IMR-90 (cell line): ENCODE measurements around the gene IL17B. TPM values are rescaled to one million over a fixed set of nuclear protein-coding genes. Genes with fewer than 3 reads are reported as not detected.

ENCODE experiments used
- ATAC-seq: fragments of 200-7000 bp; cut with Tn5 transposase; 2 replicates; pipeline ENCODE4 v1.9.1; 2020; ENCODE audit warnings: low read depth, mild to moderate bottlenecking, moderate library complexity
- BruUV-seq: library from RNA; stranded (reverse); fragments of 400-500 nt; replicated peaks from 2 replicates; lab custom pipeline; 2021; lab: Mats Ljungman, UMichigan
- CTCF ChIA-PET: fragments of 300-600 bp; formaldehyde crosslinking; extraction: SDS; loops from one replicate; lab custom pipeline; 2021; ENCODE audit warnings: antibody characterized with exemption; lab: Yijun Ruan, JAX
- POLR2A ChIA-PET: fragments of 300-600 bp; sonication (Branson Sonifier 250); formaldehyde crosslinking; loops from one replicate; lab custom pipeline; 2022; ENCODE audit warnings: antibody characterized with exemption; ENCODE audit not compliant: unreplicated experiment; lab: Charles Lee
- DNase-seq: peaks from one replicate; pipeline ENCODE4 v3.0.0; 2013
- H2AFZ ChIP-seq: replicated peaks from 2 replicates; pipeline ENCODE3; 2013; ENCODE audit warnings: low read length, mild to moderate bottlenecking; ENCODE audit not compliant: poor library complexity
- H2AK5ac ChIP-seq: 2 replicates; pipeline ENCODE4 v1.6.1; 2013; ENCODE audit warnings: low read depth, low read length, inconsistent platforms
- H2AK9ac ChIP-seq: replicated peaks from 2 replicates; pipeline ENCODE3; 2013; ENCODE audit warnings: mild to moderate bottlenecking, low read depth, low read length, moderate library complexity; ENCODE audit not compliant: poor library complexity
- H2BK120ac ChIP-seq: 2 replicates; pipeline ENCODE4 v1.6.1; 2013; ENCODE audit warnings: low read depth, low read length, inconsistent platforms
- H2BK15ac ChIP-seq: 3 replicates; pipeline ENCODE4 v1.6.1; 2013; ENCODE audit warnings: low read depth, low read length, inconsistent platforms
- H2BK20ac ChIP-seq: 2 replicates; pipeline ENCODE4 v1.6.1; 2013; ENCODE audit warnings: low read depth, mild to moderate bottlenecking, inconsistent platforms, low read length, moderate library complexity
- H2BK5ac ChIP-seq: 2 replicates; pipeline ENCODE4 v1.6.1; 2013; ENCODE audit warnings: mild to moderate bottlenecking, low read depth, low read length, inconsistent platforms; ENCODE audit not compliant: poor library complexity, severe bottlenecking
- H3K14ac ChIP-seq: replicated peaks from 2 replicates; pipeline ENCODE4 v1.6.1; 2013; ENCODE audit warnings: low read depth, low read length, inconsistent platforms
- H3K18ac ChIP-seq: 2 replicates; pipeline ENCODE4 v1.6.1; 2013; ENCODE audit warnings: low read depth, low read length, control low read depth
- H3K23ac ChIP-seq: 2 replicates; pipeline ENCODE4 v1.6.1; 2013; ENCODE audit warnings: low read depth, low read length, inconsistent platforms
- H3K27ac ChIP-seq: 2 replicates; pipeline ENCODE4 v1.5.1; 2013; ENCODE audit warnings: mild to moderate bottlenecking, control low read depth, low read length; ENCODE audit not compliant: insufficient read depth
- H3K27me3 ChIP-seq: 2 replicates; pipeline ENCODE4 v1.6.1; 2013; ENCODE audit warnings: low read length; ENCODE audit not compliant: control insufficient read depth, insufficient read depth
- H3K36me3 ChIP-seq: 2 replicates; pipeline ENCODE4 v1.6.1; 2013; ENCODE audit warnings: low read length, mixed read lengths; ENCODE audit not compliant: control insufficient read depth, insufficient read depth
- H3K4ac ChIP-seq: 2 replicates; pipeline ENCODE4 v1.6.1; 2013; ENCODE audit warnings: low read depth, low read length, inconsistent platforms
- H3K4me1 ChIP-seq: 2 replicates; pipeline ENCODE4 v1.6.1; 2013; ENCODE audit warnings: low read length, mixed read lengths; ENCODE audit not compliant: control insufficient read depth, insufficient read depth
- H3K4me2 ChIP-seq: 2 replicates; pipeline ENCODE4 v1.6.1; 2013; ENCODE audit warnings: low read depth, mild to moderate bottlenecking, control low read depth, low read length, moderate library complexity
- H3K4me3 ChIP-seq: 2 replicates; pipeline ENCODE4 v1.5.1; 2013; ENCODE audit warnings: low read depth, mild to moderate bottlenecking, control low read depth, low read length, moderate library complexity; ENCODE audit not compliant: insufficient read depth
- H3K56ac ChIP-seq: 2 replicates; pipeline ENCODE4 v1.6.1; 2013; ENCODE audit warnings: low read length, inconsistent platforms; ENCODE audit not compliant: insufficient read depth; ENCODE audit errors: extremely low read depth
- H3K79me1 ChIP-seq, 2 experiments: 2 replicates each; pipeline ENCODE4 v1.6.1; 2013; ENCODE audit warnings: low read length in 2 of 2, inconsistent platforms in 1 of 2, low read depth in 1 of 2
- H3K9ac ChIP-seq: 2 replicates; pipeline ENCODE4 v1.6.1; 2013; ENCODE audit warnings: low read depth, low read length, control low read depth
- H3K9me1 ChIP-seq: 2 replicates; pipeline ENCODE4 v1.6.1; 2013; ENCODE audit warnings: low read length, inconsistent platforms; ENCODE audit not compliant: insufficient read depth
- H3K9me3 ChIP-seq: 2 replicates; pipeline ENCODE4 v1.6.1; 2013; ENCODE audit warnings: low read length; ENCODE audit not compliant: control insufficient read depth, insufficient read depth
- H4K20me1 ChIP-seq: 2 replicates; pipeline ENCODE4 v1.6.1; 2013; ENCODE audit warnings: low read length, inconsistent platforms; ENCODE audit not compliant: insufficient read depth
- H4K5ac ChIP-seq: 2 replicates; pipeline ENCODE4 v1.6.1; 2013; ENCODE audit warnings: mild to moderate bottlenecking, low read depth, low read length, control low read depth
- H4K8ac ChIP-seq, 2 experiments: 2 replicates each; pipeline ENCODE4 v1.6.1; 2013; ENCODE audit warnings: low read depth in 2 of 2, low read length in 2 of 2, control low read depth in 1 of 2, inconsistent platforms in 1 of 2
- H4K91ac ChIP-seq: 2 replicates; pipeline ENCODE4 v1.6.1; 2013; ENCODE audit warnings: low read depth, low read length, inconsistent platforms; ENCODE audit not compliant: insufficient read depth
- CEBPB ChIP-seq: IDR thresholded peaks from 2 replicates; pipeline ENCODE4 v1.6.1; 2012; ENCODE audit warnings: low read depth, low read length, improper control_type of control experiment
- FOS ChIP-seq: fragments of 150-350 bp; IDR thresholded peaks from 2 replicates; pipeline ENCODE4 v1.6.1; 2016; ENCODE audit warnings: low read depth, low read length
- MAFK ChIP-seq: IDR thresholded peaks from 2 replicates; pipeline ENCODE4 v1.6.1; 2012; ENCODE audit warnings: low read depth, low read length, improper control_type of control experiment
- MAZ ChIP-seq: IDR thresholded peaks from 2 replicates; pipeline ENCODE4 v1.6.1; 2012; ENCODE audit warnings: low read depth, mild to moderate bottlenecking, low read length, improper control_type of control experiment, moderate library complexity, borderline replicate concordance
- MXI1 ChIP-seq: IDR thresholded peaks from 2 replicates; pipeline ENCODE4 v1.6.1; 2012; ENCODE audit warnings: low read depth, mild to moderate bottlenecking, low read length, moderate library complexity, borderline replicate concordance
- RAD21 ChIP-seq: IDR thresholded peaks from 2 replicates; pipeline ENCODE4 v1.6.1; 2012; ENCODE audit warnings: low read length, improper control_type of control experiment
- WGBS, 2 experiments: methylation state at CpG; one replicate each; pipeline versions ENCODE4 v1.1.5 to v1.1.7; 2013; ENCODE audit warnings: missing lambda C conversion rate in 2 of 2; ENCODE audit not compliant: insufficient read length in 1 of 2; ENCODE audit errors: extremely low coverage in 2 of 2; 5-methylcytosine and 5-hydroxymethylcytosine counted together
- dilution Hi-C: fragments of 300-500 bp; cut with HindIII; formaldehyde crosslinking; loops from one replicate; pipeline ENCODE4 v1.14.3; 2018; ENCODE audit warnings: low sequenced_read_pairs; ENCODE audit not compliant: unreplicated experiment
- in situ Hi-C: fragments of 300-500 bp; cut with MboI; formaldehyde crosslinking; loops from 3 replicates; pipeline ENCODE4 v1.14.3; 2019; ENCODE audit warnings: low sequenced_read_pairs, inconsistent platforms, mixed read lengths
- intact Hi-C: fragments of 100-400 bp; cut with micrococcal nuclease; formaldehyde crosslinking; loops from 2 replicates; pipeline ENCODE4 v1.10.0; 2022
- polyA plus RNA-seq, 3 experiments: library from polyadenylated mRNA; depleted of rRNA; stranded (reverse); fragments of >200 nt; gene quantifications; 2 replicates each; pipeline ENCODE4 v1.2.3, GENCODE V29; 2012; ENCODE audit warnings: low replicate concordance in 1 of 3
- total RNA-seq: library from RNA; depleted of rRNA; stranded (reverse); fragments of >200 nt; gene quantifications from 2 replicates; pipeline ENCODE4 v1.2.3, GENCODE V29; 2012
- TF ChIP-seq, protein P1 (sequence below): fragments of 150-350 bp; IDR thresholded peaks from 2 replicates; pipeline ENCODE4 v1.6.1; 2016; ENCODE audit warnings: low read depth, mild to moderate bottlenecking, low read length, moderate library complexity, borderline replicate concordance

IL17B gene
- total and polyA plus RNA-seq, 2 of the 4 experiments (the other 2 are of a cell fraction): 0.31 TPM; not detected in 1

DNA sequence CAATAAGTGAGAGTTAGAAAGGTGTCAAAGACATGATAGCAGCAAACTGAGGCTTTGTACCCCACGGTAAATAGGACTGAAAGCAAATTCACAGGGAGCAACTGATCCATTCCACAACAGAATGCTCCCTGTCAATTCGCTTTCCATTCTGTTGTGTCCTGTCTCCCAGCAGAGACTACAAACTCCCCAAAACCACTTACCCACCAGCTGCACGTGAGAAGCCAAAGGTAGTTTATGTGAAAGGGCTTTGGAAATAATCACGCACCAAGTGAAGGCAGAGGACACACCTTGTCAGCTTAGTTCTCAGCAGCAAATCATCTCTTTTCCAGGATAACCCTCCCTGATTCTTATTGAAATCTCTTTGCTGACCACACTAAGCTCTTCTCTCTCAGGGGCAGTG lies 46.6 kb upstream of the IL17B start:
- ChIA-PET POLR2A (interaction anchor here (1.1 kb wide), 1 partner anchor 18 kb away, joined by 3 read pairs; no protein-coding TSS in a partner anchor), CTCF (no interaction called here)
- Histone ChIP-seq H3K27me3 (no peaks in the 10 kb centered on the region), H3K36me3 (peaks cover 83% of the 10 kb centered on the region), H3K27ac (peak overlapping the region; percentile 52), H3K9me3 (no peaks in the 10 kb centered on the region), H4K20me1 (peaks cover 49% of the 10 kb centered on the region), H3K14ac (peak overlapping the region; percentile 90), H4K91ac (peak overlapping the region; percentile 1), H3K56ac (peak overlapping the region; percentile 8; the same call in 1 of the 2 replicates), H3K9me1 (peaks cover 22% of the 10 kb centered on the region), H4K5ac (no peak overlapping the region), H4K8ac (peak overlapping the region in 1 of 2 experiments; percentile 71; a peak in 3 of 4 replicates), H3K4me3 (no peak overlapping the region), H2AK9ac (peak overlapping the region; percentile 70), H2BK120ac (peak overlapping the region; percentile 43; the same call in 1 of the 2 replicates), H3K9ac (peak overlapping the region; percentile 40), H2BK20ac (peak overlapping the region; percentile 31; the same call in 1 of the 2 replicates), H3K4ac (peak overlapping the region; percentile 90), H2AK5ac (peak overlapping the region; percentile 57), H2BK15ac (peak overlapping the region; percentile 2; the same call in 1 of the 3 replicates), H3K79me1 (peaks cover 26 to 73% of the 10 kb centered on the region in 2 experiments), H2AFZ (no peak overlapping the region), H3K4me2 (no peak overlapping the region), H3K18ac (peak overlapping the region; percentile 27; the same call in 1 of the 2 replicates), H2BK5ac (peak overlapping the region; percentile 88), H3K23ac (peak overlapping the region; percentile 88), H3K4me1 (peaks cover 45% of the 10 kb centered on the region)
- intact Hi-C loops (no loop called here), dilution Hi-C loops (no loop called here), in situ Hi-C loops (no loop called here)
- no peak for TF ChIP-seq RAD21
- no peak for TF ChIP-seq MAFK
- no peak for TF ChIP-seq FOS
- TF ChIP-seq MAZ: no peak
- no peak for TF ChIP-seq CEBPB
- TF ChIP-seq, protein P1, sequence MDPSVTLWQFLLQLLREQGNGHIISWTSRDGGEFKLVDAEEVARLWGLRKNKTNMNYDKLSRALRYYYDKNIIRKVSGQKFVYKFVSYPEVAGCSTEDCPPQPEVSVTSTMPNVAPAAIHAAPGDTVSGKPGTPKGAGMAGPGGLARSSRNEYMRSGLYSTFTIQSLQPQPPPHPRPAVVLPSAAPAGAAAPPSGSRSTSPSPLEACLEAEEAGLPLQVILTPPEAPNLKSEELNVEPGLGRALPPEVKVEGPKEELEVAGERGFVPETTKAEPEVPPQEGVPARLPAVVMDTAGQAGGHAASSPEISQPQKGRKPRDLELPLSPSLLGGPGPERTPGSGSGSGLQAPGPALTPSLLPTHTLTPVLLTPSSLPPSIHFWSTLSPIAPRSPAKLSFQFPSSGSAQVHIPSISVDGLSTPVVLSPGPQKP: no peak
- TF ChIP-seq MXI1: no peak
- ATAC-seq: no peak
- WGBS, 2 experiments: no CpG with 5 or more reads among the region's 4 CpGs
- TSS peak; percentile 18 for BruUV-seq
- no peak for DNase-seq
